ENCODE results near the gene KCNMB1. TPM values are rescaled to one million over a fixed set of nuclear protein-coding genes. Genes with fewer than 3 reads are reported as not detected.

KCNMB1 gene
- polyA plus RNA-seq, 1 donor (not counting 4 experiments of a cell fraction or from before 2014, with no cell fraction given) = not detected

GRCh38 chr5:170437621-170438375, 48.6 kb upstream of the KCNMB1 start:
- H3K9me3 ChIP-seq (ENCODE audit: control insufficient read depth, low read depth, low read length) = no peaks in the 10 kb centered on the region
- dilution Hi-C loops (cut with MboI; ENCODE audit: extremely low pct_ligation_motif_present, low sequenced_read_pairs) = no loop called here
- DNase-seq (ENCODE audit: low read depth, low spot score) (no peak), FAIRE-seq (no peak)
- no peak overlapping the region for H3K4me3 ChIP-seq (ENCODE audit: control insufficient read depth in 2 of 3, extremely low read depth in 1 of 3, insufficient read depth in 2 of 3, low read depth in 1 of 3, low read length in 3 of 3)
- H3K27me3 ChIP-seq (ENCODE audit: control insufficient read depth, extremely low read depth, insufficient read depth, low read length) = no peaks in the 10 kb centered on the region
- no peaks in the 10 kb centered on the region for H3K4me1 ChIP-seq (ENCODE audit: control insufficient read depth, extremely low read depth, insufficient read depth, low read length)
- no peaks in the 10 kb centered on the region for H3K9me1 ChIP-seq (ENCODE audit: control insufficient read depth, extremely low read depth, insufficient read depth, low read length)
- no peaks in the 10 kb centered on the region for H3K79me2 ChIP-seq (ENCODE audit: control insufficient read depth, insufficient read depth, low read length)
- no peak overlapping the region for H3K4me2 ChIP-seq (ENCODE audit: control insufficient read depth, extremely low read depth, insufficient read depth, low read depth, low read length)
- TF ChIP-seq EZH2 (IDR thresholded peaks at IDR 0.05; ENCODE audit: low read length) = no peak
- TF ChIP-seq, protein P1, sequence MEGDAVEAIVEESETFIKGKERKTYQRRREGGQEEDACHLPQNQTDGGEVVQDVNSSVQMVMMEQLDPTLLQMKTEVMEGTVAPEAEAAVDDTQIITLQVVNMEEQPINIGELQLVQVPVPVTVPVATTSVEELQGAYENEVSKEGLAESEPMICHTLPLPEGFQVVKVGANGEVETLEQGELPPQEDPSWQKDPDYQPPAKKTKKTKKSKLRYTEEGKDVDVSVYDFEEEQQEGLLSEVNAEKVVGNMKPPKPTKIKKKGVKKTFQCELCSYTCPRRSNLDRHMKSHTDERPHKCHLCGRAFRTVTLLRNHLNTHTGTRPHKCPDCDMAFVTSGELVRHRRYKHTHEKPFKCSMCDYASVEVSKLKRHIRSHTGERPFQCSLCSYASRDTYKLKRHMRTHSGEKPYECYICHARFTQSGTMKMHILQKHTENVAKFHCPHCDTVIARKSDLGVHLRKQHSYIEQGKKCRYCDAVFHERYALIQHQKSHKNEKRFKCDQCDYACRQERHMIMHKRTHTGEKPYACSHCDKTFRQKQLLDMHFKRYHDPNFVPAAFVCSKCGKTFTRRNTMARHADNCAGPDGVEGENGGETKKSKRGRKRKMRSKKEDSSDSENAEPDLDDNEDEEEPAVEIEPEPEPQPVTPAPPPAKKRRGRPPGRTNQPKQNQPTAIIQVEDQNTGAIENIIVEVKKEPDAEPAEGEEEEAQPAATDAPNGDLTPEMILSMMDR (optimal IDR thresholded peaks at IDR 0.05 in 1 of 3, IDR thresholded peaks at IDR 0.05 in 1 of 3, conservative IDR thresholded peaks at IDR 0.05 in 1 of 3; ENCODE audit: extremely low read depth in 1 of 3, insufficient read depth in 2 of 3, low read length in 3 of 3) = no peak
- no peaks in the 10 kb centered on the region for H3K36me3 ChIP-seq (ENCODE audit: control insufficient read depth in 2 of 2, extremely low read depth in 1 of 2, insufficient read depth in 2 of 2, low read length in 2 of 2)
- H2AFZ ChIP-seq (ENCODE audit: control insufficient read depth, low read length) = no peak overlapping the region
- H3K27ac ChIP-seq (ENCODE audit: control insufficient read depth, insufficient read depth, low read length) = no peak overlapping the region
- H3K9ac ChIP-seq (ENCODE audit: control insufficient read depth, extremely low read depth, insufficient read depth, low read length) = no peak overlapping the region
- peaks cover 3% of the 10 kb centered on the region for H4K20me1 ChIP-seq (ENCODE audit: control insufficient read depth, extremely low read depth, insufficient read depth, low read length)

DNA sequence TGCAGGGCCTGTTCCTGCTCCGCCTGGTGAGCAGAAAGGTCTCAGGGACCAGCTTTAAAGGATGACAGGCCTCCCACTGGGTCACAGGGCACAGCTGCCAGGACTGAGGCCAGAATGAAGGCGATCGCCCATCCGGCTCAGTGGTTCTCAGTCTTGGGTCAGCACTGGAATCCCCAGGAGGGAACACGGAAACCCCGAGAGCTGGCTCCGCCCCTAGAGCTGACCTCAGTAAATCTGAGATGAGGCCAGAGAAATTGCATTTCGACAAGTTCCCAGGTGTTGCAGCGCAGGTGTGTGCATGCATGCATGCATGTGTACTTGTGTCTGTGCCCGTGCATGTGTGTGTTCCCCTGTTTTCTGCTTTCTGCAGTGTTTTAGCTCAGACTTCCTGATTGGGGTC, 47.2 kb upstream of the KCNMB1 start:
- H3K4me2 ChIP-seq (ENCODE audit: control insufficient read depth, extremely low read depth, insufficient read depth, low read depth, low read length) = no peak overlapping the region
- H3K9me3 ChIP-seq (ENCODE audit: control insufficient read depth, low read depth, low read length) = no peaks in the 10 kb centered on the region
- dilution Hi-C loops (cut with MboI; ENCODE audit: extremely low pct_ligation_motif_present, low sequenced_read_pairs) = no loop called here
- H3K27ac ChIP-seq (ENCODE audit: control insufficient read depth, insufficient read depth, low read length) = no peak overlapping the region
- no peaks in the 10 kb centered on the region for H3K4me1 ChIP-seq (ENCODE audit: control insufficient read depth, extremely low read depth, insufficient read depth, low read length)
- no peaks in the 10 kb centered on the region for H3K79me2 ChIP-seq (ENCODE audit: control insufficient read depth, insufficient read depth, low read length)
- H3K9ac ChIP-seq (ENCODE audit: control insufficient read depth, extremely low read depth, insufficient read depth, low read length) = no peak overlapping the region
- peaks cover 3% of the 10 kb centered on the region for H4K20me1 ChIP-seq (ENCODE audit: control insufficient read depth, extremely low read depth, insufficient read depth, low read length)
- DNase-seq (ENCODE audit: low read depth, low spot score) = no peak
- H3K27me3 ChIP-seq (ENCODE audit: control insufficient read depth, extremely low read depth, insufficient read depth, low read length) = peaks cover 5% of the 10 kb centered on the region
- FAIRE-seq = no peak
- TF ChIP-seq, protein P1 (optimal IDR thresholded peaks at IDR 0.05 in 1 of 3, IDR thresholded peaks at IDR 0.05 in 1 of 3, conservative IDR thresholded peaks at IDR 0.05 in 1 of 3; ENCODE audit: extremely low read depth in 1 of 3, insufficient read depth in 2 of 3, low read length in 3 of 3) = no peak
- no peak for TF ChIP-seq EZH2 (IDR thresholded peaks at IDR 0.05; ENCODE audit: low read length)
- no peaks in the 10 kb centered on the region for H3K36me3 ChIP-seq (ENCODE audit: control insufficient read depth in 2 of 2, extremely low read depth in 1 of 2, insufficient read depth in 2 of 2, low read length in 2 of 2)
- H3K4me3 ChIP-seq (ENCODE audit: control insufficient read depth in 2 of 3, extremely low read depth in 1 of 3, insufficient read depth in 2 of 3, low read depth in 1 of 3, low read length in 3 of 3) = no peak overlapping the region
- no peaks in the 10 kb centered on the region for H3K9me1 ChIP-seq (ENCODE audit: control insufficient read depth, extremely low read depth, insufficient read depth, low read length)
- no peak overlapping the region for H2AFZ ChIP-seq (ENCODE audit: control insufficient read depth, low read length)
